NCI-H2171 (cell line): Measurements from ENCODE around the gene CACNA1D.

ENCODE experiments used
- DNase-seq: peaks from one replicate; lab custom pipeline; 2025; lab: John Stamatoyannopoulos, UW

CACNA1D gene

GRCh38 chr3:53822331-53822741 is 327.9 kb downstream of the CACNA1D start:
- no peak for DNase-seq

- no peak for DNase-seq
These were observed 328.9 kb downstream of the CACNA1D start for GRCh38 chr3:53823026-53823955.

- no peak for DNase-seq
These were observed 329.7 kb downstream of the CACNA1D start for GRCh38 chr3:53823956-53824657.

- DNase-seq = no peak
These were observed 330.4 kb downstream of the CACNA1D start for GRCh38 chr3:53824795-53825194.

GRCh38 chr3:53826048-53826447 is 331.6 kb downstream of the CACNA1D start:
- no peak for DNase-seq

GRCh38 chr3:53828581-53828980 is 334.2 kb downstream of the CACNA1D start:
- no peak for DNase-seq

- no peak for DNase-seq
These were observed 335.2 kb downstream of the CACNA1D start for GRCh38 chr3:53829605-53830004.

- DNase-seq = no peak
These were observed 336.5 kb downstream of the CACNA1D start for GRCh38 chr3:53830944-53831343.

GRCh38 chr3:53833053-53833645 is 338.7 kb downstream of the CACNA1D start:
- DNase-seq = no peak

- DNase-seq = no peak
These were observed 339.3 kb downstream of the CACNA1D start for GRCh38 chr3:53833700-53834099.

- no peak for DNase-seq
These were observed 340.2 kb downstream of the CACNA1D start for GRCh38 chr3:53834429-53835095.

- DNase-seq = no peak
These were observed 340.8 kb downstream of the CACNA1D start for GRCh38 chr3:53835257-53835656.

GRCh38 chr3:53836084-53836872 is 341.9 kb downstream of the CACNA1D start:
- DNase-seq = no peak

GRCh38 chr3:53837331-53837730 is 342.9 kb downstream of the CACNA1D start:
- no peak for DNase-seq

GRCh38 chr3:53841296-53841695 is 346.9 kb downstream of the CACNA1D start:
- no peak for DNase-seq

- no peak for DNase-seq
These were observed 348.2 kb downstream of the CACNA1D start for GRCh38 chr3:53842436-53843194.

GRCh38 chr3:53843195-53844177 is 349.1 kb downstream of the CACNA1D start:
- DNase-seq = no peak

- no peak for DNase-seq
These were observed 350.1 kb downstream of the CACNA1D start for GRCh38 chr3:53844262-53845102.
